Sigmoid colon (tissue), 7 donors: ENCODE measurements around the gene CYTH3. TPM values are rescaled to one million over a fixed set of nuclear protein-coding genes. Genes with fewer than 3 reads are reported as not detected.

ENCODE experiments used
- DNase-seq: peaks from one replicate; pipeline ENCODE4 v3.0.0-alpha.2; 2019
- H3K27ac ChIP-seq, 4 donors: fragments of 200-600 bp; sonication (generic); one replicate each; pipeline ENCODE4 v1.5.1; 2016 to 2019; ENCODE audit warnings: mild to moderate bottlenecking in 1 of 4
- H3K27me3 ChIP-seq, 3 donors: fragments of 200-600 bp; sonication (generic); one replicate each; pipeline ENCODE4 v1.5.1; 2019; ENCODE audit warnings: mild to moderate bottlenecking in 1 of 3
- H3K36me3 ChIP-seq, 4 donors: fragments of 200-600 bp; sonication (generic); one replicate each; pipeline ENCODE4 v1.5.1; 2016 to 2019
- H3K4me1 ChIP-seq, 4 donors: fragments of 200-600 bp; sonication (generic); one replicate each; pipeline ENCODE4 v1.5.1; 2017 to 2019
- H3K4me3 ChIP-seq, 4 donors: fragments of 200-600 bp; sonication (generic); one replicate each; pipeline ENCODE4 v1.5.1; 2017 to 2019; ENCODE audit warnings: mild to moderate bottlenecking in 2 of 4, moderate library complexity in 1 of 4
- H3K9me3 ChIP-seq, 4 donors: fragments of 200-600 bp in 3 of 4; sonication (generic) in 3 of 4; one replicate each; pipeline versions ENCODE4 v1.5.1 to v1.6.1; 2013 to 2019
- EP300 ChIP-seq, 4 donors: sonication (generic); formaldehyde crosslinking; IDR thresholded peaks; one replicate each; pipeline ENCODE4 v1.6.1; 2017; ENCODE audit warnings: antibody characterized with exemption in 4 of 4
- POLR2A ChIP-seq, 2 donors: fragments of 450-650 bp; IDR thresholded peaks; one replicate each; pipeline ENCODE4 v1.6.1; 2016; ENCODE audit warnings: antibody characterized with exemption in 2 of 2, mild to moderate bottlenecking in 2 of 2, moderate library complexity in 2 of 2
- POLR2AphosphoS5 ChIP-seq, 4 donors: sonication (generic); formaldehyde crosslinking; IDR thresholded peaks; one replicate each; pipeline ENCODE4 v1.6.1; 2017; ENCODE audit warnings: antibody characterized with exemption in 4 of 4
- WGBS, 2 donors: extraction: QIAGEN DNeasy Blood & Tissue Kit; methylation state at CpG; one replicate each; pipeline ENCODE4 v1.1.7; 2013; 5-methylcytosine and 5-hydroxymethylcytosine counted together
- intact Hi-C: fragments of 100-400 bp; cut with DNase I; formaldehyde crosslinking; loops from one replicate; pipeline ENCODE4 v1.15.1; 2023
- polyA plus RNA-seq, 3 donors: library from polyadenylated mRNA; stranded (reverse); fragments of 200-250 nt; gene quantifications; one replicate each; pipeline ENCODE4 v1.2.3, GENCODE V29; 2013
- total RNA-seq, 4 donors: library from RNA; depleted of rRNA; stranded (reverse); fragments of >200 nt; gene quantifications; one replicate each; pipeline ENCODE4 v1.1.0, GENCODE V29; 2016
- TF ChIP-seq, protein P1 (sequence below), 4 experiments: fragments of 450-650 bp in 3 of 4; fragments of 200-600 bp in 1 of 4; IDR thresholded peaks; one replicate each; pipeline ENCODE4 v1.5.1; 2016 to 2019; ENCODE audit warnings: antibody characterized with exemption in 4 of 4, mild to moderate bottlenecking in 3 of 4, moderate library complexity in 2 of 4
- donor health status: healthy with polysubstance abuse.
- donor health status: Bipolar disorder and iron deficiency.
- donor health status: healthy.

CYTH3 gene
- total and polyA plus RNA-seq, 7 donors, result 6.5 to 34.8 (median 27.1) TPM

DNA sequence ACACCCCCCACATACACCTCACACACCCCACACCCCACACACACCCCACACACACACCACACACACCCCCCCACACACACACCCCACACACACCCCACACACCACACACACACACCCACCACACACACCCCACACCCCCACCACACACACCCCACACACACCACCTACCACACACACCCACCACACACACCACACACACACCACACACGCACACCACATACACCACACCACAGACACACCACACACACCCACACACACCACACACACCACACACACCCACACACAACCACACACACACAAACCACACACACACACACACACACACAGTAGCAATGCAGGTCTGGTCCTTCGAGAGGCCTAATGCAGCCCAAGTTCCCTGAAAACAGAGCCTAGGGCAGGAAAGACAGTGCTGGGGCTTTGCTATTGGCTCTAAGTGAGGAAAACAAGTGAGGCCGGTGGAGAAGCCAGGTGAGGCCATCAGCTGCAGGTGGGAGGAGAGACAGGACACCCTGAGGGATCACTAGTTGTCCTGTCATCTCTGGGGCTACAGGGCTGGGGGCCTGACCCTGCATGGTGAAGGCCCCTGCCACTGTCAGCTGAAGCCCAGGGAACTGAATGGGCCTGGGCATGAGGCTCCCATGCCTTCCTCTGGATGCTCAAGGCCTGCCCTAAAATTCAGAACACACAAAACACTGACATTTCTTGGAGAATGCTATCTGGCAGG is 92.6 kb downstream of the CYTH3 start:
- DNase-seq, result peak; percentile 34
- Histone ChIP-seq H3K36me3 (peaks cover 0 to 11% (median 0%) of the 10 kb centered on the region in 4 donors), H3K27me3 (peaks cover 0 to under 1% (median 0%) of the 10 kb centered on the region in 3 donors), H3K27ac (no peak overlapping the region), H3K9me3 (no peaks in the 10 kb centered on the region), H3K4me1 (peaks cover 0 to 24% (median 15%) of the 10 kb centered on the region in 4 donors), H3K4me3 (no peak overlapping the region)
- TF ChIP-seq POLR2A (IDR thresholded peaks at IDR 0.05) (no peak), EP300 (IDR thresholded peaks at IDR 0.05) (no peak), POLR2AphosphoS5 (IDR thresholded peaks at IDR 0.05) (no peak)
- TF ChIP-seq, protein P1, sequence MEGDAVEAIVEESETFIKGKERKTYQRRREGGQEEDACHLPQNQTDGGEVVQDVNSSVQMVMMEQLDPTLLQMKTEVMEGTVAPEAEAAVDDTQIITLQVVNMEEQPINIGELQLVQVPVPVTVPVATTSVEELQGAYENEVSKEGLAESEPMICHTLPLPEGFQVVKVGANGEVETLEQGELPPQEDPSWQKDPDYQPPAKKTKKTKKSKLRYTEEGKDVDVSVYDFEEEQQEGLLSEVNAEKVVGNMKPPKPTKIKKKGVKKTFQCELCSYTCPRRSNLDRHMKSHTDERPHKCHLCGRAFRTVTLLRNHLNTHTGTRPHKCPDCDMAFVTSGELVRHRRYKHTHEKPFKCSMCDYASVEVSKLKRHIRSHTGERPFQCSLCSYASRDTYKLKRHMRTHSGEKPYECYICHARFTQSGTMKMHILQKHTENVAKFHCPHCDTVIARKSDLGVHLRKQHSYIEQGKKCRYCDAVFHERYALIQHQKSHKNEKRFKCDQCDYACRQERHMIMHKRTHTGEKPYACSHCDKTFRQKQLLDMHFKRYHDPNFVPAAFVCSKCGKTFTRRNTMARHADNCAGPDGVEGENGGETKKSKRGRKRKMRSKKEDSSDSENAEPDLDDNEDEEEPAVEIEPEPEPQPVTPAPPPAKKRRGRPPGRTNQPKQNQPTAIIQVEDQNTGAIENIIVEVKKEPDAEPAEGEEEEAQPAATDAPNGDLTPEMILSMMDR (IDR thresholded peaks at IDR 0.05), result no peak
- intact Hi-C loops, result no loop called here
- 88 to 93% methylated on average over 3 of the region's 3 CpGs for WGBS, 2 donors

DNA sequence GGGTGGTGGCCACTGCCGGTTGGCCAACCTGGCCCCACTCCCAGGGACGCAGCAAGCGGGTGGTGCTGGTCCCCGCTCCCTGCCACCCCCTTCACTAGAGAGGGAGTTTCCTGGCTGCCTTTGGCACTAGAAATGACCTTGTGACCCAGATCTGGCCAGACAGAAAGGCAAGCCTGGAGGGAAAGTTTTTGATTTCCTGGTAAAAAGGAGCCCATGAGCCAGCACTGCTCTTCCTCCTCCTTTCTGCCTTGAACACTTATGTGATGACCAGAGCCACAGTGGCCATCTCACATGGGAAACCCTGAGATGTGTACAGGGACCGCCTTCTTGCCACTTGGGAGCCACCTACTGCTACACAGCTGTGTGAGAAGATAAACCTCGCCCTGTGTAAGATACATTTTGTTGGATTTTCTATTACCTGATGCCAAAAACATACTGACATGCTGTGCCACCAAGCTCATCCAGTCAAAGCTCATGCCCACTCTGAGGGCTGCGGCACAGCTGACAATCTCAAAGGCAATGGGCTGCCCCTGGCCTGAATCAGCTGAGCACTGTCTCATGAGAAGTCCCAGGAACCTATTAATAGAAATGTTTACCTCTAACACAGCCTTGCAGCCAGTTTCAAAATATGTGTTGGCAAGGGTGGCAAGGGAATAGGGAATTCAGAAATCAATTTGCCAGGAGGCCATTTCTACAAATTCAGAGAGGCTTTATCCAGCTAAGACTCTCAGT is 94.0 kb downstream of the CYTH3 start:
- intact Hi-C loops, result no loop called here
- TF ChIP-seq POLR2A (IDR thresholded peaks at IDR 0.05) (no peak), POLR2AphosphoS5 (IDR thresholded peaks at IDR 0.05) (no peak), EP300 (IDR thresholded peaks at IDR 0.05) (no peak)
- TF ChIP-seq, protein P1 (IDR thresholded peaks at IDR 0.05), result no peak
- peak overlapping the region in 3 of 4 donors; percentile 29 to 53 (median 31) for H3K27ac ChIP-seq
- no peaks in the 10 kb centered on the region for H3K9me3 ChIP-seq
- H3K4me1 ChIP-seq, result peaks cover 0 to 24% (median 15%) of the 10 kb centered on the region in 4 donors
- no peaks in the 10 kb centered on the region for H3K27me3 ChIP-seq
- no peak overlapping the region for H3K4me3 ChIP-seq
- 86 to 92% methylated on average over 7 of the region's 7 CpGs for WGBS, 2 donors
- peaks cover 0 to 12% (median 0%) of the 10 kb centered on the region in 4 donors for H3K36me3 ChIP-seq
- DNase-seq, result peak; percentile 65

DNA sequence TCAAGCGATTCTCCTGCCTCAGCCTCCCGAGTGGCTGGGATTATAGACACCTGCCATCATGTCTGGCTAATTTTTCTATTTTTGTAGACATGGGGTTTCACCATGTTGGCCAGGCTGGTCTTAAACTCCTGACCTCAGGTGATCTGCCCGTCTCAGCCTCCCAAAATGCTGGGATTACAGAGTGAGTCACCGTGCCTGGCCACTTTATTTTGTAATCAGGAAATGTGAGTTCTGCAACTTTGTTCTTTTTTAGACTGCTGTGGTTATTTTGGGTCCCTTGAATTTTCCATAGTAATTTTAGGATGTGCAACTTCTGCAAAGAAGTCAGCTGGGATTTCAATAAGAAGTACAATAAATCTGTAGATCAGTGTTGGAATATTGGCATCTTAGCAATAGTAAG is 96.8 kb downstream of the CYTH3 start:
- Histone ChIP-seq H3K4me3 (no peak overlapping the region), H3K27ac (peak overlapping the region in 1 of 4 donors; percentile 1), H3K27me3 (no peaks in the 10 kb centered on the region), H3K36me3 (peaks cover 0 to 31% (median 2%) of the 10 kb centered on the region in 4 donors), H3K9me3 (no peaks in the 10 kb centered on the region), H3K4me1 (peaks cover 0 to 24% (median 15%) of the 10 kb centered on the region in 4 donors)
- 71 to 83% methylated on average over 4 of the region's 4 CpGs for WGBS, 2 donors
- intact Hi-C loops, result no loop called here
- peak; percentile 62 for DNase-seq
- TF ChIP-seq POLR2AphosphoS5 (IDR thresholded peaks at IDR 0.05) (peak in 2 of 4 donors; percentile 23 to 37), POLR2A (IDR thresholded peaks at IDR 0.05) (no peak), EP300 (IDR thresholded peaks at IDR 0.05) (no peak)
- TF ChIP-seq, protein P1 (IDR thresholded peaks at IDR 0.05), result no peak

DNA sequence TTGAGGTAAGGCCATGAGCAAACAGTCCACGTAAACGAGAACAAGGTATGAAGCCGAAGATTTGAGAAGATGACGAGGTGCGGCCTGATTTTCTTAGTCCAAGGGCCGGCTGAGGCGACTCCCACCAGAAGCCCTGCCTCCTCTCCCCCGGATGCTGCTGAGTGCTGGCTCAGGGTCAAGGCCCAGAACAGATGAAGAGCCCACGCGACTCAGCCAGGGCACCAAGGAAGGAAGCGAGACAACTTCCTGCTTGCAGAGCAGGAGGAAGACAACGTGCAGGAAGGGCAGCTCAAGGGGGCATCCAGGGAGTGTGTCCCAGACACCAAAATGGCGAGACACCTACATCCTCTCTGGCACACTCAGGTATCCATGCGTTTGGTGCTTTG is 99.5 kb downstream of the CYTH3 start:
- Histone ChIP-seq H3K27ac (no peak overlapping the region), H3K27me3 (no peaks in the 10 kb centered on the region), H3K36me3 (peaks cover 0 to 52% (median 4%) of the 10 kb centered on the region in 4 donors), H3K9me3 (no peaks in the 10 kb centered on the region), H3K4me3 (no peak overlapping the region), H3K4me1 (peaks cover 0 to 12% (median under 1%) of the 10 kb centered on the region in 4 donors)
- intact Hi-C loops, result no loop called here
- DNase-seq, result no peak
- TF ChIP-seq POLR2AphosphoS5 (IDR thresholded peaks at IDR 0.05) (no peak), EP300 (IDR thresholded peaks at IDR 0.05) (no peak)
- WGBS, 2 donors, result 82 to 90% methylated on average over 14 of the region's 14 CpGs
